PC-3 (cell line): ENCODE results near the gene TEC. TPM values are rescaled to one million over a fixed set of nuclear protein-coding genes. Genes with fewer than 3 reads are reported as not detected.

Experiments
- ATAC-seq: fragments of 200-7000 bp; cut with Tn5 transposase; 2 replicates; pipeline ENCODE4 v1.9.1; 2020; ENCODE audit warnings: mild to moderate bottlenecking, moderate library complexity
- BruUV-seq: library from RNA; stranded (reverse); fragments of 400-500 nt; replicated peaks from 2 replicates; lab custom pipeline; 2021; lab: Mats Ljungman, UMichigan
- CTCF ChIA-PET: fragments of 300-600 bp; sonication (Branson Sonifier 250); formaldehyde crosslinking; loops from one replicate; lab custom pipeline; 2022; ENCODE audit warnings: antibody characterized with exemption; lab: Charles Lee
- POLR2A ChIA-PET: fragments of 300-600 bp; sonication (Branson Sonifier 250); formaldehyde crosslinking; loops from one replicate; lab custom pipeline; 2022; ENCODE audit warnings: antibody characterized with exemption; ENCODE audit not compliant: unreplicated experiment; lab: Charles Lee
- DNase-seq: peaks from one replicate; pipeline ENCODE4 v3.0.0-alpha.2; 2015
- H2AFZ ChIP-seq: fragments of 300-600 bp; sonication (generic); 2 replicates; pipeline ENCODE4 v1.6.0; 2016; ENCODE audit warnings: antibody characterized with exemption, low read length
- H3F3A ChIP-seq: fragments of 300-600 bp; sonication (generic); one replicate; pipeline ENCODE4 v1.6.0; 2017; ENCODE audit warnings: antibody characterized with exemption, low read length, control low read depth, mild to moderate bottlenecking; ENCODE audit not compliant: unreplicated experiment
- H3K27ac ChIP-seq: fragments of 300-600 bp; sonication (generic); 2 replicates; pipeline ENCODE4 v1.5.1; 2016; ENCODE audit warnings: mild to moderate bottlenecking, low read length
- H3K27me3 ChIP-seq: fragments of 300-600 bp; sonication (generic); 2 replicates; pipeline ENCODE4 v1.6.1; 2016; ENCODE audit warnings: low read length, mixed read lengths
- H3K36me3 ChIP-seq: fragments of 300-600 bp; sonication (generic); 2 replicates; pipeline ENCODE4 v1.6.1; 2016; ENCODE audit warnings: low read depth, mixed run types, low read length, mixed read lengths
- H3K4me1 ChIP-seq: fragments of 300-600 bp; sonication (generic); 2 replicates; pipeline ENCODE4 v1.5.1; 2016; ENCODE audit warnings: low read length; ENCODE audit not compliant: insufficient read depth
- H3K4me2 ChIP-seq: fragments of 300-600 bp; sonication (generic); 2 replicates; pipeline ENCODE4 v1.6.0; 2016; ENCODE audit warnings: low read length
- H3K4me3 ChIP-seq: fragments of 300-600 bp; sonication (generic); 2 replicates; pipeline ENCODE4 v1.5.1; 2016; ENCODE audit warnings: mild to moderate bottlenecking, low read length, mixed read lengths
- H3K79me2 ChIP-seq: fragments of 300-600 bp; sonication (generic); 2 replicates; pipeline ENCODE4 v1.6.1; 2017; ENCODE audit warnings: low read length, mixed read lengths
- H3K9ac ChIP-seq: fragments of 300-600 bp; sonication (generic); 2 replicates; pipeline ENCODE4 v1.6.0; 2016; ENCODE audit warnings: mild to moderate bottlenecking, low read length
- H3K9me2 ChIP-seq: fragments of 300-600 bp; sonication (generic); replicated peaks from 2 replicates; pipeline ENCODE4 v1.6.1; 2016; ENCODE audit warnings: mixed run types, low read length, mixed read lengths
- H3K9me3 ChIP-seq: fragments of 300-600 bp; sonication (generic); 2 replicates; pipeline ENCODE4 v1.6.1; 2016; ENCODE audit warnings: low read length, mixed read lengths
- H4K20me1 ChIP-seq: fragments of 300-600 bp; sonication (generic); 2 replicates; pipeline ENCODE4 v1.6.1; 2016; ENCODE audit warnings: low read length, mixed read lengths
- CTCF ChIP-seq: fragments of 300-600 bp; sonication (generic); conservative IDR thresholded peaks from 2 replicates; pipeline ENCODE4 v1.5.1; 2017; ENCODE audit warnings: antibody characterized with exemption, low read depth, mild to moderate bottlenecking, low read length
- EZH2 ChIP-seq: fragments of 300-600 bp; sonication (generic); IDR thresholded peaks from one replicate; pipeline ENCODE4 v1.6.1; 2017; ENCODE audit warnings: antibody characterized with exemption, mild to moderate bottlenecking, low read length; ENCODE audit not compliant: unreplicated experiment
- EZH2phosphoT487 ChIP-seq: fragments of 300-600 bp; sonication (generic); IDR thresholded peaks from 2 replicates; pipeline ENCODE4 v1.6.1; 2018; ENCODE audit warnings: mild to moderate bottlenecking, antibody characterized with exemption, low read length, borderline replicate concordance
- intact Hi-C: fragments of 100-400 bp; cut with micrococcal nuclease; formaldehyde crosslinking; loops from 2 replicates; pipeline ENCODE4 v1.9.0; 2023
- total RNA-seq: library from RNA; depleted of rRNA; stranded (reverse); fragments of >200 nt; gene quantifications from 2 replicates; pipeline ENCODE4 v1.2.3, GENCODE V29; 2014

The TEC gene
- total RNA-seq, 1 experiment from 2014 or later: 10.4 TPM

GRCh38 chr4:48119646-48120045 is 150.0 kb downstream of the TEC start:
- no peak for TF ChIP-seq EZH2phosphoT487
- TF ChIP-seq EZH2: no peak
- no peak for TF ChIP-seq CTCF
- DNase-seq (no peak), ATAC-seq (no peak)
- Histone ChIP-seq H3K36me3 (no peaks in the 10 kb centered on the region), H3F3A (no peaks in the 10 kb centered on the region), H3K4me3 (no peak overlapping the region), H3K9me3 (no peaks in the 10 kb centered on the region), H3K9me2 (no peaks in the 10 kb centered on the region), H3K4me2 (no peak overlapping the region), H3K4me1 (peaks cover 13% of the 10 kb centered on the region), H3K27me3 (no peaks in the 10 kb centered on the region), H3K27ac (no peak overlapping the region), H4K20me1 (no peaks in the 10 kb centered on the region), H3K9ac (no peak overlapping the region), H3K79me2 (no peaks in the 10 kb centered on the region), H2AFZ (no peak overlapping the region)
- POLR2A ChIA-PET: no interaction called here
- CTCF ChIA-PET: no interaction called here
- BruUV-seq: no TSS peak
- intact Hi-C loops: no loop called here

GRCh38 chr4:48118081-48118480 is 151.6 kb downstream of the TEC start:
- Histone ChIP-seq H3K79me2 (no peaks in the 10 kb centered on the region), H3F3A (no peaks in the 10 kb centered on the region), H3K36me3 (no peaks in the 10 kb centered on the region), H3K27me3 (no peaks in the 10 kb centered on the region), H3K9me2 (no peaks in the 10 kb centered on the region), H3K4me3 (no peak overlapping the region), H2AFZ (no peak overlapping the region), H4K20me1 (no peaks in the 10 kb centered on the region), H3K4me2 (no peak overlapping the region), H3K4me1 (peaks cover 13% of the 10 kb centered on the region), H3K9ac (no peak overlapping the region), H3K27ac (no peak overlapping the region), H3K9me3 (no peaks in the 10 kb centered on the region)
- TF ChIP-seq CTCF: no peak
- TF ChIP-seq EZH2: no peak
- TF ChIP-seq EZH2phosphoT487: no peak
- BruUV-seq: no TSS peak
- no peak for ATAC-seq
- POLR2A ChIA-PET: no interaction called here
- intact Hi-C loops: no loop called here
- CTCF ChIA-PET: no interaction called here
- DNase-seq: no peak

DNA sequence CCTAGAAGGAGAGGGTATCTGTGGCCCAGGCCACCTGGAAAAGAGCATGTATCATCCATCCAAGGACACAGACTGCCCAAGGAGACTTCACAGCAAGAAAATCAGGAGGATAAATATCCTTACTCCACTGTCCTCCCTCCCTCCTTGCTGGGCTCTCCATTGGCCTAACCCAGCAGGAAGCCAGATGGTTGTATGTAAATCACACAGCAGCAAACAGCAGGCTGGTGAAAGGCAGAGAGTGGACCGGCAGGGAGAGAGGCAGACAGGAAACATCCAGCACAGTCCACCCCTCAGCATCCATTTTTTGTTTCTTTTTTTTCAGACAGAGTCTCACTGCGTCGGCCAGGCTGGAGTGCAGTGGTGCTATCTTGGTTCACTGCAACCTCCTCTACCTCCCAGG is 153.1 kb downstream of the TEC start:
- no TSS peak for BruUV-seq
- Histone ChIP-seq H3K4me2 (no peak overlapping the region), H3K9me3 (no peaks in the 10 kb centered on the region), H3K4me3 (no peak overlapping the region), H3K4me1 (peaks cover 17% of the 10 kb centered on the region), H3K27me3 (no peaks in the 10 kb centered on the region), H3K9ac (no peak overlapping the region), H3F3A (no peaks in the 10 kb centered on the region), H3K9me2 (no peaks in the 10 kb centered on the region), H3K79me2 (no peaks in the 10 kb centered on the region), H2AFZ (no peak overlapping the region), H4K20me1 (no peaks in the 10 kb centered on the region), H3K36me3 (no peaks in the 10 kb centered on the region), H3K27ac (no peak overlapping the region)
- intact Hi-C loops: no loop called here
- ChIA-PET CTCF (no interaction called here), POLR2A (no interaction called here)
- ATAC-seq: no peak
- TF ChIP-seq CTCF (no peak), EZH2phosphoT487 (no peak), EZH2 (no peak)
- DNase-seq: no peak
